Neuron (in vitro differentiated cells): Measurements from ENCODE around the gene RBBP5.

ENCODE experiments used
- H2AFZ ChIP-seq: one replicate; pipeline ENCODE4 v1.6.1; 2013; ENCODE audit warnings: low read depth, mild to moderate bottlenecking, inconsistent platforms, low read length, moderate library complexity
- H3K27me3 ChIP-seq: one replicate; pipeline ENCODE4 v1.6.1; 2013; ENCODE audit warnings: low read length; ENCODE audit not compliant: insufficient read depth
- H3K36me3 ChIP-seq: one replicate; pipeline ENCODE4 v1.6.1; 2013; ENCODE audit warnings: low read length; ENCODE audit not compliant: insufficient read depth
- H3K4me1 ChIP-seq: one replicate; pipeline ENCODE4 v1.6.1; 2013; ENCODE audit warnings: low read length; ENCODE audit not compliant: insufficient read depth
- H3K4me3 ChIP-seq: 2 replicates; pipeline ENCODE4 v1.5.1; 2013; ENCODE audit warnings: mild to moderate bottlenecking, low read length, moderate library complexity
- H3K9me3 ChIP-seq: one replicate; pipeline ENCODE4 v1.6.1; 2013; ENCODE audit warnings: low read length

The RBBP5 gene

GRCh38 chr1:205118752-205119151 lies 3.0 kb downstream of the RBBP5 start:
- Histone ChIP-seq H2AFZ (no peak overlapping the region), H3K36me3 (peaks cover 27% of the 10 kb centered on the region)

GRCh38 chr1:205111354-205111753 lies 10.4 kb downstream of the RBBP5 start:
- Histone ChIP-seq H3K36me3 (peaks cover 52% of the 10 kb centered on the region), H3K4me3 (no peak overlapping the region), H3K4me1 (no peaks in the 10 kb centered on the region), H3K9me3 (no peaks in the 10 kb centered on the region), H3K27me3 (no peaks in the 10 kb centered on the region), H2AFZ (no peak overlapping the region)

More at GRCh38 chr1:205118752-205119151, 3.0 kb downstream of the RBBP5 start:
- Histone ChIP-seq H3K4me3 (no peak overlapping the region), H3K9me3 (no peaks in the 10 kb centered on the region), H3K4me1 (peaks cover 14% of the 10 kb centered on the region), H3K27me3 (no peaks in the 10 kb centered on the region)

DNA sequence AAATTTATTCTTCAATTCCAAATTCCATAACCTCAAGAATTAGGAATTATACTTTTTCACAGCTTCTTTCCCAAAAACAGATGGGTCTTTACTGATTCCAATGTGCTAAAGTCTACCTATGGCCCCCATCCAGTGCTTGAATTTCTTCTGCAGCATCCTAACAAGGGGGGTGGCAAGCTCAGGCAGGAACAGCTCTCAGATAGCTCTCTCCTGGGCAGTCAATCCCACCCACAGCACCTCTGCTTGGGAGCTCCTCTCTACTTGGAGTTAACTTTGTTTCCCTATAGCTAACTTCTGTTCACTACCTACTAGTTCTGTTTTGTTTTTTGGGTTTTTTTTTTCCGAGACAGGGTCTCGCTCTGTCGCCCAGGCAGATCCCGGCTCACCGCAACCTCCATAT lies 12.1 kb downstream of the RBBP5 start:
- Histone ChIP-seq H3K27me3 (no peaks in the 10 kb centered on the region), H3K36me3 (peaks cover 55% of the 10 kb centered on the region), H2AFZ (no peak overlapping the region), H3K4me1 (no peaks in the 10 kb centered on the region), H3K9me3 (no peaks in the 10 kb centered on the region), H3K4me3 (no peak overlapping the region)

DNA sequence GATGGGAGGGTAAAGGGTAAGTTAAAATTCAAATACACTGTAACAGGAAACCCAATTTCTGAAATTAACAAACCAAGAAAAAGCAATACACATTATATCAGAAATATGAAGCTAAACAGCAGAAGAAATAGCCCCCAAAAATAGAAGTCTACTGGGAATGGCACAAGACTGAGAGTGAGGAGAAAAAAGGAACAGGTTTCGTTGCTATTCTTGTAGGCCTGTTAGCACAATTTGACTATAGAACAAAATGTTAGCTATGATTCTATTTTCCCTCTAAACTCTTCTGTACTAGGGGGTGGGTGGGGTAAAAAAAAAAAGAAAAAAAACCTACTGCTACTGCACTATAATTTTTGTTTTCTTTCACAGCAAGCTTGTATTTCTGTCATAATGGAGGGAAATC lies 12.5 kb downstream of the RBBP5 start:
- Histone ChIP-seq H3K4me3 (no peak overlapping the region), H3K4me1 (no peaks in the 10 kb centered on the region), H3K9me3 (no peaks in the 10 kb centered on the region), H2AFZ (no peak overlapping the region), H3K36me3 (peaks cover 54% of the 10 kb centered on the region), H3K27me3 (no peaks in the 10 kb centered on the region)

GRCh38 chr1:205108464-205108863 lies 13.3 kb downstream of the RBBP5 start:
- H3K27me3 ChIP-seq, result no peaks in the 10 kb centered on the region
- no peak overlapping the region for H2AFZ ChIP-seq
- peaks cover 57% of the 10 kb centered on the region for H3K36me3 ChIP-seq
- H3K4me3 ChIP-seq, result no peak overlapping the region
- H3K4me1 ChIP-seq, result no peaks in the 10 kb centered on the region
- H3K9me3 ChIP-seq, result no peaks in the 10 kb centered on the region

GRCh38 chr1:205107327-205107726 lies 14.5 kb downstream of the RBBP5 start:
- H3K4me1 ChIP-seq, result no peaks in the 10 kb centered on the region
- H3K27me3 ChIP-seq, result no peaks in the 10 kb centered on the region
- H3K36me3 ChIP-seq, result peaks cover 54% of the 10 kb centered on the region
- no peak overlapping the region for H2AFZ ChIP-seq
- H3K9me3 ChIP-seq, result no peaks in the 10 kb centered on the region
- no peak overlapping the region for H3K4me3 ChIP-seq

GRCh38 chr1:205102404-205102803 lies 19.4 kb downstream of the RBBP5 start:
- Histone ChIP-seq H3K9me3 (no peaks in the 10 kb centered on the region), H3K36me3 (peaks cover 78% of the 10 kb centered on the region), H3K4me3 (no peak overlapping the region), H2AFZ (no peak overlapping the region), H3K4me1 (no peaks in the 10 kb centered on the region), H3K27me3 (no peaks in the 10 kb centered on the region)

DNA sequence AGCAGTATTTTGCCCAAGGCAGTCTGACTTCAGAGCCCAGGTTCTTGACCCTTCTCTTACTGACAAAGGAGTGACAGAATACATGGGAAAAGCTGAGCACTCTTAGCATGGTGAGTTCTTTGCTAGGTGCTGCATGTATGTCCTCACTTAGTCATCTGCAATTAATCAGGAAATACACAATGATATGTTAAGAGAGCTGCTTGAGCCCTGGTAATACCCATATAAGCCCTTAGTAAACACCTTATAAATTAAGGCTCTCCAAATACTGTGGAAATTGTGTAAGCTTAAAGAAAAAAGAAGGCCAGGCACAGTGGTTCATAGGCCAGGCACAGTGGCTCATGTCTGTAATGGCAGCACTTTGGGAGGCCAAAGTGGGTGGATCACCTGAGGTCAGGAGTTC lies 23.5 kb downstream of the RBBP5 start:
- no peaks in the 10 kb centered on the region for H3K27me3 ChIP-seq
- no peaks in the 10 kb centered on the region for H3K4me1 ChIP-seq
- no peaks in the 10 kb centered on the region for H3K9me3 ChIP-seq
- H3K4me3 ChIP-seq, result no peak overlapping the region
- H2AFZ ChIP-seq, result no peak overlapping the region
- peaks cover 77% of the 10 kb centered on the region for H3K36me3 ChIP-seq

DNA sequence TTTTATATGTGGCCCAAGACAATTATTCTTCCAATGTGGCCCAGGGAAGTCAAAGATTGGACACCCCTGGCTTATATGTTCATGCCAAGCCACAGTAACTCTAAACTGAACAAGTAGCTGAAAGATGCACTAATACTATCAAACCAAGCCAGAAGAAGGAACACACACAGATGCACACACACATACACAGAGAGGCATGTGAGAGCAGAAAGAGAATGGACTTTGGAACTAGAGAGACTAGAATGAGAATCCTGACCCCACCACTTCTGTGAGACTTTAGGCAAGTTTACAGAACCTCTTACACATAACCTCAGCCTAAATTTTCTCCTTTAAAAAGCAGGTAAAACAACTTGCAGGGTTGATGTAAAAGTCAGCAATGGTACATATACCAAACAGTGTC lies 26.4 kb downstream of the RBBP5 start:
- H3K4me3 ChIP-seq, result no peak overlapping the region
- peaks cover 80% of the 10 kb centered on the region for H3K36me3 ChIP-seq
- H3K4me1 ChIP-seq, result no peaks in the 10 kb centered on the region
- H3K27me3 ChIP-seq, result no peaks in the 10 kb centered on the region
- no peak overlapping the region for H2AFZ ChIP-seq
- H3K9me3 ChIP-seq, result no peaks in the 10 kb centered on the region

DNA sequence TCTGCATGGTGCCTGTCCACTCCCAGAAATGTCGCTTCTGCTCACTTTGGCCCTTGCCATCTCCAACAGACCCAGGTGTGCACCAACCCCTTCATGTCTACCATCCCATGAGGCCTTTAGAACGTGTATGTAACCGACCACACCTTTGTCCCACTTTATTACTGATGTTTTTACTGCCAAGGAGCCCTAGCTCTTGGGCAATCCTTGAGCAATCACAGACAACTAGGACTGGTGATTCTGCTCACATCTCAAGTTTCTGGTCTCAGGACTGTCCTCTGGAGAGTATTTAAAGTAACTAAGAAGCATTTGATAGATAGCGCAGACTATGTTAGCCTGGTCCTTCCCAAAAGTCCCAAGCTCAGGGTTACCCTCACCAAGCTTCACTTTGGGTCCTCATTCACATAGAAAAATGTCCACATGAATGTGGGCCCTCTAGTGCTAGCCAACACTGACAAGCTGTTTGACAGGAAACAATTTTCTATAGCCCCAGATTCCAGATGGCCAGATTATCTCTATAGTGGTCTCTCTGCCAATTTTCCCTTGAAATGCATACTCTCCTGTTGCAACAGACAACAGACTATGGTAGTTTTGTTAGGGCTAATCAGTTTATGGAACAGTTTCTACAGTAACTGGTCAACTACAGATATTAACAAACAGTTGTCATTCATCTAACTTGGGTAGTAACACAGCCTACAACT lies 30.6 kb downstream of the RBBP5 start:
- Histone ChIP-seq H3K9me3 (no peaks in the 10 kb centered on the region), H3K27me3 (no peaks in the 10 kb centered on the region), H3K4me3 (no peak overlapping the region), H3K4me1 (no peaks in the 10 kb centered on the region), H2AFZ (no peak overlapping the region), H3K36me3 (peaks cover 73% of the 10 kb centered on the region)

- Histone ChIP-seq H3K27me3 (no peaks in the 10 kb centered on the region), H2AFZ (no peak overlapping the region), H3K4me3 (no peak overlapping the region), H3K36me3 (peaks cover 77% of the 10 kb centered on the region), H3K9me3 (no peaks in the 10 kb centered on the region), H3K4me1 (no peaks in the 10 kb centered on the region)
Measured at GRCh38 chr1:205088341-205088740, 33.4 kb downstream of the RBBP5 start.

GRCh38 chr1:205084360-205084759 lies 37.4 kb downstream of the RBBP5 start, which contains the start of gene TMEM81:
TMEM81 (minus strand) TSS chr1:205084460; CDS start chr1:205084320, 140 bp downstream.
- Histone ChIP-seq H3K4me1 (no peaks in the 10 kb centered on the region), H3K36me3 (peaks cover 52% of the 10 kb centered on the region), H3K4me3 (no peak within 1 kb of the TSS), H3K9me3 (no peaks in the 10 kb centered on the region), H2AFZ (no peak within 1 kb of the TSS), H3K27me3 (no peaks in the 10 kb centered on the region)

DNA sequence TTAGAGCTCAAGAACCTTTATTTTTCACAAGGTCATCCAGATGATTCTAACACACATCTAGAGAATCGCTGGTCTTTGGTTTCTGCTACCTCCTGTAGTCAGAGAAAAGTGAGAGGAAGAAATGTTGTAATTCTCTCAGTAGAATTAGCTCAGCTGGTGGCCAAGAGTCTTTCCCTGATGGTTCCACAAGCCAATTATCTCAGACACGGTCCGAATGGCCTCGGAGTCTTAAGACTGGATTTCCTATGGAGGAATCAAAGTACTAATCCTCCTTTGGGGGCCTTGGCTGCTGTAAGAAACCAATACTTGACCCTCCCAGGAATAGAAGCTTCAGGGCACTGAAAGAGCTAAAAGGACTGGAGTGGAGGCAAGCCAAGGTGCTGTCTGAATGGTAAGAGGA lies 39.3 kb downstream of the RBBP5 start:
- no peaks in the 10 kb centered on the region for H3K4me1 ChIP-seq
- H3K9me3 ChIP-seq, result no peaks in the 10 kb centered on the region
- peaks cover 35% of the 10 kb centered on the region for H3K36me3 ChIP-seq
- H3K27me3 ChIP-seq, result no peaks in the 10 kb centered on the region
- H2AFZ ChIP-seq, result no peak overlapping the region
- H3K4me3 ChIP-seq, result no peak overlapping the region

- Histone ChIP-seq H3K27me3 (no peaks in the 10 kb centered on the region), H2AFZ (no peak overlapping the region), H3K36me3 (peaks cover 4% of the 10 kb centered on the region), H3K9me3 (no peaks in the 10 kb centered on the region), H3K4me1 (no peaks in the 10 kb centered on the region), H3K4me3 (no peak overlapping the region)
Measured at GRCh38 chr1:205077934-205078311, 43.9 kb downstream of the RBBP5 start.
